ENCODE measurements around the gene RTL10. TPM values are rescaled to one million over a fixed set of nuclear protein-coding genes. Genes with fewer than 3 reads are reported as not detected.

The RTL10 gene
- total and polyA plus RNA-seq, 2 of the 8 experiments (the other 6 are each of a cell fraction or from before 2014, with no cell fraction given) = 11.5 to 18.8 TPM

- Histone ChIP-seq H2AK5ac (ENCODE audit: low read depth, low read length) (no peak overlapping the region), H3K27ac (ENCODE audit: low read depth, low read length) (no peak overlapping the region; the same call in 1 of the 2 replicates), H3K4me1 (replicated peaks in 1 of 4; ENCODE audit: control insufficient read depth in 3 of 4, insufficient read depth in 4 of 4, low read length in 3 of 4) (peaks cover 0 to 4% (median 0%) of the 10 kb centered on the region in 4 experiments; a peak in 2 of 7 replicates), H3K23ac (ENCODE audit: insufficient read length) (no peak overlapping the region), H3K27me3 (replicated peaks in 1 of 4; ENCODE audit: control insufficient read depth in 3 of 4, extremely low read depth in 1 of 4, insufficient read depth in 3 of 4, low read length in 3 of 4) (no peaks in the 10 kb centered on the region), H3K4me2 (ENCODE audit: insufficient read depth in 1 of 2, low read depth in 2 of 2, low read length in 2 of 2) (no peak overlapping the region), H2BK5ac (ENCODE audit: low read depth, low read length) (peak overlapping the region; percentile 52), H4K20me1 (replicated peaks in 1 of 2; ENCODE audit: control insufficient read depth in 1 of 2, insufficient read depth in 2 of 2, low read length in 2 of 2) (no peaks in the 10 kb centered on the region), H3K36me3 (ENCODE audit: control insufficient read depth in 2 of 4, insufficient read depth in 4 of 4, low read length in 3 of 4) (0 out of 8 replicates have a peak, but pooled peaks cover 0 to 2% (median 0%) of the 10 kb centered on the region in 4 experiments), H2AFZ (ENCODE audit: low read length) (no peak overlapping the region), H2BK120ac (replicated peaks; ENCODE audit: low read depth, low read length) (no peak overlapping the region), H2BK12ac (ENCODE audit: low read depth, low read length) (0 out of 2 replicates have a peak overlapping the region, but pooled peaks have one; percentile 60), H2BK15ac (ENCODE audit: low read length) (no peak overlapping the region), H3K14ac (ENCODE audit: insufficient read length) (no peak overlapping the region), H2BK20ac (ENCODE audit: low read length) (no peak overlapping the region), H3K79me1 (ENCODE audit: low read depth, low read length) (no peaks in the 10 kb centered on the region; the same call in 1 of the 2 replicates), H3K56ac (replicated peaks; ENCODE audit: insufficient read length, low read depth, low read length) (no peak overlapping the region), H3K9me3 (ENCODE audit: insufficient read depth in 2 of 2, low read depth in 1 of 2, low read length in 1 of 2) (no peaks in the 10 kb centered on the region), H3K23me2 (ENCODE audit: low read depth, low read length) (no peaks in the 10 kb centered on the region), H4K8ac (ENCODE audit: extremely low read depth, insufficient read depth, low read length) (no peak overlapping the region), H3K9ac (replicated peaks in 1 of 4; ENCODE audit: extremely low read depth in 1 of 4, low read depth in 3 of 4, low read length in 3 of 4) (no peak overlapping the region), H3K4ac (replicated peaks; ENCODE audit: insufficient read length, low read depth, low read length) (no peak overlapping the region), H4K91ac (replicated peaks; ENCODE audit: insufficient read length, low read length) (no peak overlapping the region), H4K5ac (ENCODE audit: insufficient read length, low read depth, low read length) (no peak overlapping the region), H3K4me3 (ENCODE audit: extremely low read depth in 1 of 4, insufficient read depth in 2 of 4, low read depth in 3 of 4, low read length in 4 of 4) (no peak overlapping the region), H3K18ac (ENCODE audit: extremely low read depth, low read length) (no peak overlapping the region), H3K79me2 (ENCODE audit: control insufficient read depth in 1 of 2, insufficient read depth in 2 of 2, low read length in 2 of 2) (no peaks in the 10 kb centered on the region)
- WGBS, 2 experiments (ENCODE audit: extremely low coverage in 1 of 2, insufficient coverage in 1 of 2, insufficient read length in 1 of 2, insufficient replicate concordance in 2 of 2, low coverage in 1 of 2, low lambda C conversion rate in 2 of 2, missing lambda C conversion rate in 1 of 2) = 91% methylated on average over 7 of the region's 7 CpGs; no CpG with 5 or more reads in 1 of the 2 experiments
- ChIA-PET CTCF (ENCODE audit: partially characterized antibody) (interaction anchor here (2.6 kb wide), 1 partner anchor 10 kb away, joined by 7 read pairs; no protein-coding TSS in a partner anchor), POLR2A (ENCODE audit: partially characterized antibody) (interaction anchor here (1.0 kb wide), 1 partner anchor 25 kb away, joined by 3 read pairs; no protein-coding TSS in a partner anchor)
- FAIRE-seq = no peak
- no peak for TF ChIP-seq SIRT6 (IDR thresholded peaks at IDR 0.05; ENCODE audit: low read length)
- TF ChIP-seq BACH1 (IDR thresholded peaks at IDR 0.05; ENCODE audit: low read length) = no peak
- no peak for TF ChIP-seq ZNF274 (IDR thresholded peaks at IDR 0.05; ENCODE audit: borderline replicate concordance, extremely low read depth, low read length)
- no peak for TF ChIP-seq PHF8 (conservative IDR thresholded peaks at IDR 0.05; ENCODE audit: low read depth, low read length)
- no peak for TF ChIP-seq SP2 (IDR thresholded peaks at IDR 0.05; ENCODE audit: low read length)
- TF ChIP-seq CREB1 (IDR thresholded peaks at IDR 0.05) = no peak
- TF ChIP-seq JUND (IDR thresholded peaks at IDR 0.05; ENCODE audit: low read length) = no peak
- TF ChIP-seq EP300 (IDR thresholded peaks at IDR 0.05; ENCODE audit: borderline replicate concordance in 1 of 2, low read depth in 2 of 2, low read length in 2 of 2) = no peak
- DNase-seq (ENCODE audit: low read depth in 1 of 2, low spot score in 2 of 2) = peak in 1 of 2 experiments; percentile 49
Measured at GRCh38 chr22:19873960-19874306, 19.3 kb upstream of the RTL10 start.
